Kidney glomerular epithelial cell (primary cell): ENCODE data around the gene AJAP1.

Experiments
- DNase-seq: peaks from one replicate; lab custom pipeline; 2025; lab: John Stamatoyannopoulos, UW

The AJAP1 gene

GRCh38 chr1:4701276-4701675 lies 46.9 kb downstream of the AJAP1 start:
- no peak for DNase-seq

GRCh38 chr1:4702464-4702863 lies 48.1 kb downstream of the AJAP1 start:
- DNase-seq = no peak

- DNase-seq = peak; percentile 50
These were observed 48.5 kb downstream of the AJAP1 start for GRCh38 chr1:4702932-4703331.

GRCh38 chr1:4703646-4704045 lies 49.2 kb downstream of the AJAP1 start:
- DNase-seq = no peak

- no peak for DNase-seq
These were observed 54.6 kb downstream of the AJAP1 start for GRCh38 chr1:4708840-4709507.

- DNase-seq = no peak
These were observed 55.2 kb downstream of the AJAP1 start for GRCh38 chr1:4709641-4710040.

- no peak for DNase-seq
These were observed 56.4 kb downstream of the AJAP1 start for GRCh38 chr1:4710592-4711415.

GRCh38 chr1:4711416-4712275 lies 57.2 kb downstream of the AJAP1 start:
- DNase-seq = no peak

- DNase-seq = no peak
These were observed 59.3 kb downstream of the AJAP1 start for GRCh38 chr1:4713669-4714068.

- no peak for DNase-seq
These were observed 62.0 kb downstream of the AJAP1 start for GRCh38 chr1:4716406-4716805.

GRCh38 chr1:4718071-4718470 lies 63.7 kb downstream of the AJAP1 start:
- no peak for DNase-seq

GRCh38 chr1:4723106-4723505 lies 68.7 kb downstream of the AJAP1 start:
- DNase-seq = no peak

- DNase-seq = no peak
These were observed 69.6 kb downstream of the AJAP1 start for GRCh38 chr1:4724001-4724400.

- no peak for DNase-seq
These were observed 70.4 kb downstream of the AJAP1 start for GRCh38 chr1:4724695-4725250.

- no peak for DNase-seq
These were observed 71.0 kb downstream of the AJAP1 start for GRCh38 chr1:4725416-4725815.

- no peak for DNase-seq
These were observed 72.4 kb downstream of the AJAP1 start for GRCh38 chr1:4726620-4727341.

- no peak for DNase-seq
These were observed 74.1 kb downstream of the AJAP1 start for GRCh38 chr1:4728319-4729089.

- no peak for DNase-seq
These were observed 74.7 kb downstream of the AJAP1 start for GRCh38 chr1:4729090-4729471.

- no peak for DNase-seq
These were observed 75.7 kb downstream of the AJAP1 start for GRCh38 chr1:4730078-4730477.

- no peak for DNase-seq
These were observed 79.2 kb downstream of the AJAP1 start for GRCh38 chr1:4733446-4734177.
